Hepatocyte (in vitro differentiated cells): ENCODE data around the gene ING5.

ENCODE experiments used
- CTCF ChIP-seq: fragments of 200-600 bp; sonication (generic); IDR thresholded peaks from 2 replicates; pipeline ENCODE4 v1.5.1; 2016; ENCODE audit warnings: antibody characterized with exemption, mild to moderate bottlenecking; ENCODE audit not compliant: poor library complexity
- EZH2phosphoT487 ChIP-seq: fragments of 200-600 bp; sonication (generic); IDR thresholded peaks from one replicate; pipeline ENCODE4 v1.6.1; 2018; ENCODE audit warnings: antibody characterized with exemption, mild to moderate bottlenecking, low read depth, moderate library complexity; ENCODE audit not compliant: unreplicated experiment, severe bottlenecking

GRCh38 chr2:241666627-241667400 lies 35.0 kb upstream of the ING5 start:
- TF ChIP-seq CTCF (no peak), EZH2phosphoT487 (no peak)
